GM23338 (cell line): ENCODE data around the gene FARS2. TPM values are rescaled to one million over a fixed set of nuclear protein-coding genes. Genes with fewer than 3 reads are reported as not detected.

Experiments
- ATAC-seq: fragments of 200-7000 bp; cut with Tn5 transposase; 3 replicates; pipeline ENCODE4 v1.9.1; 2020
- DNase-seq: peaks from one replicate; pipeline ENCODE4 v3.0.0-alpha.2; 2015; ENCODE audit warnings: low spot score
- H2AFZ ChIP-seq: fragments of 200-600 bp; sonication (generic); 2 replicates; pipeline ENCODE4 v1.8.0; 2016; ENCODE audit warnings: antibody characterized with exemption, mild to moderate bottlenecking, moderate library complexity
- H3F3A ChIP-seq: fragments of 200-600 bp; sonication (generic); replicated peaks from 2 replicates; pipeline ENCODE4 v1.8.0; 2017; ENCODE audit warnings: antibody characterized with exemption, mixed run types, low read depth
- H3K27ac ChIP-seq: fragments of 200-600 bp; sonication (generic); 2 replicates; pipeline ENCODE4 v1.6.1; 2016; ENCODE audit warnings: low read depth
- H3K27me3 ChIP-seq: fragments of 200-600 bp; sonication (generic); 2 replicates; pipeline ENCODE4 v1.8.0; 2016; ENCODE audit warnings: mild to moderate bottlenecking, mixed run types, moderate library complexity; ENCODE audit not compliant: insufficient read depth
- H3K36me3 ChIP-seq: fragments of 200-600 bp; sonication (generic); 2 replicates; pipeline ENCODE4 v1.8.0; 2016; ENCODE audit warnings: mild to moderate bottlenecking; ENCODE audit not compliant: insufficient read depth
- H3K4me1 ChIP-seq: fragments of 200-600 bp; sonication (generic); 2 replicates; pipeline ENCODE4 v1.8.0; 2016; ENCODE audit warnings: mild to moderate bottlenecking, moderate library complexity; ENCODE audit not compliant: insufficient read depth
- H3K4me2 ChIP-seq: fragments of 200-600 bp; sonication (generic); 2 replicates; pipeline ENCODE4 v1.7.1; 2017; ENCODE audit warnings: mixed run types
- H3K4me3 ChIP-seq: fragments of 200-600 bp; sonication (generic); 2 replicates; pipeline ENCODE4 v1.6.1; 2016; ENCODE audit warnings: mixed run types
- H3K79me2 ChIP-seq: fragments of 200-600 bp; sonication (generic); replicated peaks from 2 replicates; pipeline ENCODE4 v1.8.0; 2017; ENCODE audit warnings: mild to moderate bottlenecking; ENCODE audit not compliant: insufficient read depth
- H3K9me2 ChIP-seq: fragments of 200-600 bp; sonication (generic); 2 replicates; pipeline ENCODE4 v1.8.0; 2017; ENCODE audit not compliant: insufficient read depth
- H4K20me1 ChIP-seq: fragments of 200-600 bp; sonication (generic); replicated peaks from 2 replicates; pipeline ENCODE4 v1.8.0; 2017; ENCODE audit warnings: mild to moderate bottlenecking; ENCODE audit not compliant: insufficient read depth
- H3K27ac Mint-ChIP-seq: 2 replicates; pipeline ENCODE4 v1.8.0; 2020; ENCODE audit warnings: inconsistent platforms, mild to moderate bottlenecking, moderate library complexity, mixed read lengths
- H3K27me3 Mint-ChIP-seq: 3 replicates; pipeline ENCODE4 v1.8.0; 2022; ENCODE audit warnings: low read depth, mild to moderate bottlenecking, moderate library complexity, mixed read lengths, inconsistent platforms; ENCODE audit not compliant: insufficient read depth, poor library complexity
- H3K36me3 Mint-ChIP-seq: 3 replicates; pipeline ENCODE4 v1.8.0; 2021; ENCODE audit warnings: low read depth, mild to moderate bottlenecking, inconsistent platforms, moderate library complexity, mixed read lengths
- H3K4me1 Mint-ChIP-seq: 3 replicates; pipeline ENCODE4 v1.8.0; 2020; ENCODE audit warnings: mild to moderate bottlenecking, inconsistent platforms, mixed read lengths
- H3K4me3 Mint-ChIP-seq: 3 replicates; pipeline ENCODE4 v1.8.0; 2021; ENCODE audit warnings: moderate library complexity, mild to moderate bottlenecking, inconsistent platforms, mixed read lengths
- H3K9me3 Mint-ChIP-seq: 3 replicates; pipeline ENCODE4 v1.8.0; 2020; ENCODE audit warnings: moderate library complexity, mild to moderate bottlenecking, inconsistent platforms, mixed read lengths
- CREB1 ChIP-seq: fragments of 250-450 bp; sonication (Bioruptor Pico); IDR thresholded peaks from 2 replicates; pipeline ENCODE4 v1.5.0; 2020; ENCODE audit warnings: low read depth, mild to moderate bottlenecking, moderate library complexity
- ETS1 ChIP-seq: IDR thresholded peaks from 2 replicates; pipeline ENCODE4 v1.6.1; 2016; ENCODE audit warnings: antibody characterized with exemption
- EZH2 ChIP-seq: fragments of 200-600 bp; sonication (generic); IDR thresholded peaks from one replicate; pipeline ENCODE4 v1.8.0; 2017; ENCODE audit warnings: antibody characterized with exemption, mild to moderate bottlenecking, low read depth; ENCODE audit not compliant: unreplicated experiment
- EZH2phosphoT487 ChIP-seq: fragments of 200-600 bp; sonication (generic); IDR thresholded peaks from one replicate; pipeline ENCODE4 v1.8.1; 2018; ENCODE audit warnings: antibody characterized with exemption; ENCODE audit not compliant: unreplicated experiment
- JUNB ChIP-seq: IDR thresholded peaks from one replicate; pipeline ENCODE4 v1.6.1; 2016; ENCODE audit warnings: antibody characterized with exemption; ENCODE audit not compliant: unreplicated experiment
- NANOG ChIP-seq: IDR thresholded peaks from 2 replicates; pipeline ENCODE4 v1.6.1; 2016; ENCODE audit warnings: antibody characterized with exemption, borderline replicate concordance
- POLR2AphosphoS5 ChIP-seq: IDR thresholded peaks from 2 replicates; pipeline ENCODE4 v1.6.1; 2016; ENCODE audit warnings: antibody characterized with exemption, low read depth
- STAT1 ChIP-seq: IDR thresholded peaks from one replicate; pipeline ENCODE4 v1.6.1; 2016; ENCODE audit warnings: antibody characterized with exemption; ENCODE audit not compliant: unreplicated experiment
- ZNF114 ChIP-seq: fragments of 250-450 bp; sonication (Bioruptor Pico); IDR thresholded peaks from 2 replicates; pipeline ENCODE4 v1.5.0; 2020; ENCODE audit warnings: mild to moderate bottlenecking, moderate library complexity
- ZNF331 ChIP-seq: fragments of 250-450 bp; sonication (Bioruptor Pico); IDR thresholded peaks from 2 replicates; pipeline ENCODE4 v1.5.0; 2020; ENCODE audit warnings: low read depth, mild to moderate bottlenecking, moderate library complexity
- polyA plus RNA-seq: library from polyadenylated mRNA; unstranded; fragments of >200 nt; fragmentation: Nextera tagmentation; extraction: Ambion mirVana; gene quantifications from 2 replicates; pipeline ENCODE4 v1.2.1, GENCODE V29; 2016
- total RNA-seq: library from RNA; depleted of rRNA; stranded (reverse); fragments of >200 nt; shearing (Covaris generic); gene quantifications from 2 replicates; pipeline ENCODE4 v1.2.3, GENCODE V29; 2014
- TF ChIP-seq, protein P1 (sequence below): fragments of 250-450 bp; sonication (Bioruptor Pico); IDR thresholded peaks from 2 replicates; pipeline ENCODE4 v1.5.0; 2020; ENCODE audit warnings: mild to moderate bottlenecking, moderate library complexity
- TF ChIP-seq, protein P2 (sequence below): IDR thresholded peaks from one replicate; pipeline ENCODE4 v1.6.1; 2018; ENCODE audit warnings: antibody characterized with exemption; ENCODE audit not compliant: unreplicated experiment
- TF ChIP-seq, protein P3 (sequence below), 2 experiments: fragments of 200-600 bp in 1 of 2; sonication (generic) in 1 of 2; conservative IDR thresholded peaks; 2 replicates each; pipeline versions ENCODE4 v1.5.1 to v1.6.1; 2016 to 2017; ENCODE audit warnings: antibody characterized with exemption in 2 of 2, low read depth in 2 of 2, mild to moderate bottlenecking in 2 of 2, moderate library complexity in 1 of 2

The FARS2 gene
- total and polyA plus RNA-seq, 2 experiments from 2014 or later = 7.6 to 19.0 TPM

DNA sequence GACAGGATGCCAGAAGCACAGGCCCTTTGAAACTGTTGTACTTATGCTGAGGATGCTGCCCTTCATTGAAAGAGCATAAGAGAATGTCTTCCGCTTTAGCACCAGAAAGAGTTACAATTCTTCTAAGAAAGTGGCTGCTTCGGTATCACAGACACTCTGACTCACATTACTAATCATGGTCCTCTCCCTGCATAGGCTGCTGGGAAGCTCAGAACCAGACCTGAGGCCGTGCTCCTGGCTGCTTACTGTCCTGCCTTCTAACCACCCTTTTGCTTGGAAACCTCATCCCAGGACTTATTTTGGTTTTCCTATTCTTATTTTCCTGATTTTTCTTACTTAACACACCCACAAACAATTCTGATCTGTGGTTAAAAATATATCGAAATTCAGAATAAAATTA lies 23.5 kb upstream of the FARS2 start:
- no peak overlapping the region for H3K27ac ChIP-seq
- no peaks in the 10 kb centered on the region for H3K27me3 ChIP-seq
- no peak overlapping the region for H3K27ac Mint-ChIP-seq
- peaks cover 5% of the 10 kb centered on the region; the same call in 2 of the 3 replicates for H3K36me3 Mint-ChIP-seq
- H3K9me2 ChIP-seq = no peaks in the 10 kb centered on the region
- no peak overlapping the region for H2AFZ ChIP-seq
- no peaks in the 10 kb centered on the region for H3F3A ChIP-seq
- H3K36me3 ChIP-seq = no peaks in the 10 kb centered on the region
- TF ChIP-seq, protein P1, sequence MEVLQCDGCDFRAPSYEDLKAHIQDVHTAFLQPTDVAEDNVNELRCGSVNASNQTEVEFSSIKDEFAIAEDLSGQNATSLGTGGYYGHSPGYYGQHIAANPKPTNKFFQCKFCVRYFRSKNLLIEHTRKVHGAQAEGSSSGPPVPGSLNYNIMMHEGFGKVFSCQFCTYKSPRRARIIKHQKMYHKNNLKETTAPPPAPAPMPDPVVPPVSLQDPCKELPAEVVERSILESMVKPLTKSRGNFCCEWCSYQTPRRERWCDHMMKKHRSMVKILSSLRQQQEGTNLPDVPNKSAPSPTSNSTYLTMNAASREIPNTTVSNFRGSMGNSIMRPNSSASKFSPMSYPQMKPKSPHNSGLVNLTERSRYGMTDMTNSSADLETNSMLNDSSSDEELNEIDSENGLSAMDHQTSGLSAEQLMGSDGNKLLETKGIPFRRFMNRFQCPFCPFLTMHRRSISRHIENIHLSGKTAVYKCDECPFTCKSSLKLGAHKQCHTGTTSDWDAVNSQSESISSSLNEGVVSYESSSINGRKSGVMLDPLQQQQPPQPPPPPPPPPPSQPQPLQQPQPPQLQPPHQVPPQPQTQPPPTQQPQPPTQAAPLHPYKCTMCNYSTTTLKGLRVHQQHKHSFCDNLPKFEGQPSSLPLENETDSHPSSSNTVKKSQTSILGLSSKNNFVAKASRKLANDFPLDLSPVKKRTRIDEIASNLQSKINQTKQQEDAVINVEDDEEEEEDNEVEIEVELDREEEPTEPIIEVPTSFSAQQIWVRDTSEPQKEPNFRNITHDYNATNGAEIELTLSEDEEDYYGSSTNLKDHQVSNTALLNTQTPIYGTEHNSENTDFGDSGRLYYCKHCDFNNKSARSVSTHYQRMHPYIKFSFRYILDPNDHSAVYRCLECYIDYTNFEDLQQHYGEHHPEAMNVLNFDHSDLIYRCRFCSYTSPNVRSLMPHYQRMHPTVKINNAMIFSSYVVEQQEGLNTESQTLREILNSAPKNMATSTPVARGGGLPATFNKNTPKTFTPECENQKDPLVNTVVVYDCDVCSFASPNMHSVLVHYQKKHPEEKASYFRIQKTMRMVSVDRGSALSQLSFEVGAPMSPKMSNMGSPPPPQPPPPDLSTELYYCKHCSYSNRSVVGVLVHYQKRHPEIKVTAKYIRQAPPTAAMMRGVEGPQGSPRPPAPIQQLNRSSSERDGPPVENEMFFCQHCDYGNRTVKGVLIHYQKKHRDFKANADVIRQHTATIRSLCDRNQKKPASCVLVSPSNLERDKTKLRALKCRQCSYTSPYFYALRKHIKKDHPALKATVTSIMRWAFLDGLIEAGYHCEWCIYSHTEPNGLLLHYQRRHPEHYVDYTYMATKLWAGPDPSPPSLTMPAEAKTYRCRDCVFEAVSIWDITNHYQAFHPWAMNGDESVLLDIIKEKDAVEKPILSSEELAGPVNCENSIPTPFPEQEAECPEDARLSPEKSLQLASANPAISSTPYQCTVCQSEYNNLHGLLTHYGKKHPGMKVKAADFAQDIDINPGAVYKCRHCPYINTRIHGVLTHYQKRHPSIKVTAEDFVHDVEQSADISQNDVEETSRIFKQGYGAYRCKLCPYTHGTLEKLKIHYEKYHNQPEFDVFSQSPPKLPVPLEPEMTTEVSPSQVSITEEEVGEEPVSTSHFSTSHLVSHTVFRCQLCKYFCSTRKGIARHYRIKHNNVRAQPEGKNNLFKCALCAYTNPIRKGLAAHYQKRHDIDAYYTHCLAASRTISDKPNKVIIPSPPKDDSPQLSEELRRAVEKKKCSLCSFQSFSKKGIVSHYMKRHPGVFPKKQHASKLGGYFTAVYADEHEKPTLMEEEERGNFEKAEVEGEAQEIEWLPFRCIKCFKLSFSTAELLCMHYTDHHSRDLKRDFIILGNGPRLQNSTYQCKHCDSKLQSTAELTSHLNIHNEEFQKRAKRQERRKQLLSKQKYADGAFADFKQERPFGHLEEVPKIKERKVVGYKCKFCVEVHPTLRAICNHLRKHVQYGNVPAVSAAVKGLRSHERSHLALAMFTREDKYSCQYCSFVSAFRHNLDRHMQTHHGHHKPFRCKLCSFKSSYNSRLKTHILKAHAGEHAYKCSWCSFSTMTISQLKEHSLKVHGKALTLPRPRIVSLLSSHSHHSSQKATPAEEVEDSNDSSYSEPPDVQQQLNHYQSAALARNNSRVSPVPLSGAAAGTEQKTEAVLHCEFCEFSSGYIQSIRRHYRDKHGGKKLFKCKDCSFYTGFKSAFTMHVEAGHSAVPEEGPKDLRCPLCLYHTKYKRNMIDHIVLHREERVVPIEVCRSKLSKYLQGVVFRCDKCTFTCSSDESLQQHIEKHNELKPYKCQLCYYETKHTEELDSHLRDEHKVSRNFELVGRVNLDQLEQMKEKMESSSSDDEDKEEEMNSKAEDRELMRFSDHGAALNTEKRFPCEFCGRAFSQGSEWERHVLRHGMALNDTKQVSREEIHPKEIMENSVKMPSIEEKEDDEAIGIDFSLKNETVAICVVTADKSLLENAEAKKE (CRISPR knock-in tag) = no peak
- TF ChIP-seq, protein P2, sequence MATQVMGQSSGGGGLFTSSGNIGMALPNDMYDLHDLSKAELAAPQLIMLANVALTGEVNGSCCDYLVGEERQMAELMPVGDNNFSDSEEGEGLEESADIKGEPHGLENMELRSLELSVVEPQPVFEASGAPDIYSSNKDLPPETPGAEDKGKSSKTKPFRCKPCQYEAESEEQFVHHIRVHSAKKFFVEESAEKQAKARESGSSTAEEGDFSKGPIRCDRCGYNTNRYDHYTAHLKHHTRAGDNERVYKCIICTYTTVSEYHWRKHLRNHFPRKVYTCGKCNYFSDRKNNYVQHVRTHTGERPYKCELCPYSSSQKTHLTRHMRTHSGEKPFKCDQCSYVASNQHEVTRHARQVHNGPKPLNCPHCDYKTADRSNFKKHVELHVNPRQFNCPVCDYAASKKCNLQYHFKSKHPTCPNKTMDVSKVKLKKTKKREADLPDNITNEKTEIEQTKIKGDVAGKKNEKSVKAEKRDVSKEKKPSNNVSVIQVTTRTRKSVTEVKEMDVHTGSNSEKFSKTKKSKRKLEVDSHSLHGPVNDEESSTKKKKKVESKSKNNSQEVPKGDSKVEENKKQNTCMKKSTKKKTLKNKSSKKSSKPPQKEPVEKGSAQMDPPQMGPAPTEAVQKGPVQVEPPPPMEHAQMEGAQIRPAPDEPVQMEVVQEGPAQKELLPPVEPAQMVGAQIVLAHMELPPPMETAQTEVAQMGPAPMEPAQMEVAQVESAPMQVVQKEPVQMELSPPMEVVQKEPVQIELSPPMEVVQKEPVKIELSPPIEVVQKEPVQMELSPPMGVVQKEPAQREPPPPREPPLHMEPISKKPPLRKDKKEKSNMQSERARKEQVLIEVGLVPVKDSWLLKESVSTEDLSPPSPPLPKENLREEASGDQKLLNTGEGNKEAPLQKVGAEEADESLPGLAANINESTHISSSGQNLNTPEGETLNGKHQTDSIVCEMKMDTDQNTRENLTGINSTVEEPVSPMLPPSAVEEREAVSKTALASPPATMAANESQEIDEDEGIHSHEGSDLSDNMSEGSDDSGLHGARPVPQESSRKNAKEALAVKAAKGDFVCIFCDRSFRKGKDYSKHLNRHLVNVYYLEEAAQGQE = no peak
- TF ChIP-seq EZH2 = no peak
- no peak for TF ChIP-seq ZNF331 (CRISPR knock-in tag)
- TF ChIP-seq CREB1 (CRISPR knock-in tag) = no peak
- TF ChIP-seq JUNB = no peak
- TF ChIP-seq EZH2phosphoT487 = no peak
- no peak for TF ChIP-seq NANOG
- TF ChIP-seq ZNF114 (CRISPR knock-in tag) = no peak
- TF ChIP-seq ETS1 = no peak
- no peak for TF ChIP-seq STAT1
- TF ChIP-seq, protein P3, sequence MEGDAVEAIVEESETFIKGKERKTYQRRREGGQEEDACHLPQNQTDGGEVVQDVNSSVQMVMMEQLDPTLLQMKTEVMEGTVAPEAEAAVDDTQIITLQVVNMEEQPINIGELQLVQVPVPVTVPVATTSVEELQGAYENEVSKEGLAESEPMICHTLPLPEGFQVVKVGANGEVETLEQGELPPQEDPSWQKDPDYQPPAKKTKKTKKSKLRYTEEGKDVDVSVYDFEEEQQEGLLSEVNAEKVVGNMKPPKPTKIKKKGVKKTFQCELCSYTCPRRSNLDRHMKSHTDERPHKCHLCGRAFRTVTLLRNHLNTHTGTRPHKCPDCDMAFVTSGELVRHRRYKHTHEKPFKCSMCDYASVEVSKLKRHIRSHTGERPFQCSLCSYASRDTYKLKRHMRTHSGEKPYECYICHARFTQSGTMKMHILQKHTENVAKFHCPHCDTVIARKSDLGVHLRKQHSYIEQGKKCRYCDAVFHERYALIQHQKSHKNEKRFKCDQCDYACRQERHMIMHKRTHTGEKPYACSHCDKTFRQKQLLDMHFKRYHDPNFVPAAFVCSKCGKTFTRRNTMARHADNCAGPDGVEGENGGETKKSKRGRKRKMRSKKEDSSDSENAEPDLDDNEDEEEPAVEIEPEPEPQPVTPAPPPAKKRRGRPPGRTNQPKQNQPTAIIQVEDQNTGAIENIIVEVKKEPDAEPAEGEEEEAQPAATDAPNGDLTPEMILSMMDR (conservative IDR thresholded peaks at IDR 0.05; ENCODE audit: low read depth in 2 of 2) = no peak
- TF ChIP-seq POLR2AphosphoS5 = no peak
- H3K9me3 Mint-ChIP-seq = no peaks in the 10 kb centered on the region
- no peak overlapping the region for H3K4me3 ChIP-seq
- H3K4me1 ChIP-seq = peaks cover 13% of the 10 kb centered on the region
- DNase-seq = no peak
- H4K20me1 ChIP-seq = peaks cover 32% of the 10 kb centered on the region
- H3K27me3 Mint-ChIP-seq = peaks cover 3% of the 10 kb centered on the region
- no peak for ATAC-seq
- peaks cover 32% of the 10 kb centered on the region for H3K4me1 Mint-ChIP-seq
- H3K4me3 Mint-ChIP-seq = no peak overlapping the region
- H3K4me2 ChIP-seq = no peak overlapping the region
- H3K79me2 ChIP-seq = peaks cover 17% of the 10 kb centered on the region; the same call in 1 of the 2 replicates
